Measurements from ENCODE around the gene DRD4. TPM values are rescaled to one million over a fixed set of nuclear protein-coding genes. Genes with fewer than 3 reads are reported as not detected.

Gene DRD4
- total RNA-seq, 1 experiment from 2014 or later, result 0.11 TPM

GRCh38 chr11:665062-665703 is 28.1 kb downstream of the DRD4 start:
- CTCF ChIA-PET, result no interaction called here

GRCh38 chr11:665704-666281 is 28.7 kb downstream of the DRD4 start:
- H3K79me2 ChIP-seq (ENCODE audit: low read length), result no peaks in the 10 kb centered on the region
- intact Hi-C loops (cut with micrococcal nuclease), result no loop called here
- no peak for ATAC-seq
- no peaks in the 10 kb centered on the region for H4K20me1 ChIP-seq (ENCODE audit: low read length)
- no peak overlapping the region for H3K27ac ChIP-seq (ENCODE audit: low read length)
- no peaks in the 10 kb centered on the region for H3K4me1 ChIP-seq (ENCODE audit: insufficient read depth, low read length)
- no peaks in the 10 kb centered on the region for H3K9me3 ChIP-seq (ENCODE audit: low read length)
- H3F3A ChIP-seq (ENCODE audit: low read length, unreplicated experiment), result no peaks in the 10 kb centered on the region
- H3K4me2 ChIP-seq (ENCODE audit: low read length), result no peak overlapping the region
- no peak overlapping the region for H3K9ac ChIP-seq (ENCODE audit: low read length)
- H3K36me3 ChIP-seq (ENCODE audit: low read depth, low read length), result peaks cover 2% of the 10 kb centered on the region; the same call in 1 of the 2 replicates
- H3K9me2 ChIP-seq (replicated peaks; ENCODE audit: low read length), result no peaks in the 10 kb centered on the region
- no peaks in the 10 kb centered on the region for H3K27me3 ChIP-seq (ENCODE audit: low read length)
- H2AFZ ChIP-seq (ENCODE audit: low read length), result no peak overlapping the region
- BruUV-seq (replicated peaks), result no TSS peak
- no peak overlapping the region for H3K4me3 ChIP-seq (ENCODE audit: low read length)
- TF ChIP-seq CTCF (conservative IDR thresholded peaks at IDR 0.05; ENCODE audit: low read depth, low read length) (no peak), EZH2 (IDR thresholded peaks at IDR 0.05; ENCODE audit: low read length, unreplicated experiment) (no peak), EZH2phosphoT487 (IDR thresholded peaks at IDR 0.05; ENCODE audit: borderline replicate concordance, low read length) (no peak)
- no peak for DNase-seq
- ChIA-PET POLR2A (ENCODE audit: unreplicated experiment) (no interaction called here), CTCF (no interaction called here)

More at GRCh38 chr11:665062-665703, 28.1 kb downstream of the DRD4 start:
- Histone ChIP-seq H3K4me1 (ENCODE audit: insufficient read depth, low read length) (no peaks in the 10 kb centered on the region), H3K36me3 (ENCODE audit: low read depth, low read length) (peaks cover 2% of the 10 kb centered on the region; the same call in 1 of the 2 replicates), H3K9ac (ENCODE audit: low read length) (no peak overlapping the region), H3K9me2 (replicated peaks; ENCODE audit: low read length) (no peaks in the 10 kb centered on the region), H3K27me3 (ENCODE audit: low read length) (no peaks in the 10 kb centered on the region), H3K4me2 (ENCODE audit: low read length) (no peak overlapping the region), H3F3A (ENCODE audit: low read length, unreplicated experiment) (no peaks in the 10 kb centered on the region), H4K20me1 (ENCODE audit: low read length) (no peaks in the 10 kb centered on the region), H3K79me2 (ENCODE audit: low read length) (no peaks in the 10 kb centered on the region), H3K27ac (ENCODE audit: low read length) (no peak overlapping the region), H3K9me3 (ENCODE audit: low read length) (no peaks in the 10 kb centered on the region), H3K4me3 (ENCODE audit: low read length) (no peak overlapping the region), H2AFZ (ENCODE audit: low read length) (no peak overlapping the region)
- TF ChIP-seq CTCF (conservative IDR thresholded peaks at IDR 0.05; ENCODE audit: low read depth, low read length) (no peak), EZH2phosphoT487 (IDR thresholded peaks at IDR 0.05; ENCODE audit: borderline replicate concordance, low read length) (no peak), EZH2 (IDR thresholded peaks at IDR 0.05; ENCODE audit: low read length, unreplicated experiment) (no peak)
- intact Hi-C loops (cut with micrococcal nuclease), result no loop called here
- no peak for DNase-seq
- POLR2A ChIA-PET (ENCODE audit: unreplicated experiment), result no interaction called here
- no TSS peak for BruUV-seq (replicated peaks)
- ATAC-seq, result no peak

GRCh38 chr11:673866-674265 is 36.8 kb downstream of the DRD4 start:
- no peaks in the 10 kb centered on the region for H3K9me2 ChIP-seq (replicated peaks; ENCODE audit: low read length)
- no peak overlapping the region for H3K27ac ChIP-seq (ENCODE audit: low read length)
- no peak overlapping the region for H3K4me2 ChIP-seq (ENCODE audit: low read length)
- no peaks in the 10 kb centered on the region for H3K27me3 ChIP-seq (ENCODE audit: low read length)
- POLR2A ChIA-PET (ENCODE audit: unreplicated experiment), result no interaction called here
- H3K9me3 ChIP-seq (ENCODE audit: low read length), result no peaks in the 10 kb centered on the region
- BruUV-seq (replicated peaks), result no TSS peak
- H3K4me1 ChIP-seq (ENCODE audit: insufficient read depth, low read length), result no peaks in the 10 kb centered on the region
- DNase-seq (no peak), ATAC-seq (no peak)
- H3K4me3 ChIP-seq (ENCODE audit: low read length), result no peak overlapping the region
- H3K79me2 ChIP-seq (ENCODE audit: low read length), result no peaks in the 10 kb centered on the region
- no peaks in the 10 kb centered on the region for H3F3A ChIP-seq (ENCODE audit: low read length, unreplicated experiment)
- H2AFZ ChIP-seq (ENCODE audit: low read length), result no peak overlapping the region
- H4K20me1 ChIP-seq (ENCODE audit: low read length), result no peaks in the 10 kb centered on the region
- intact Hi-C loops (cut with micrococcal nuclease), result no loop called here
- H3K9ac ChIP-seq (ENCODE audit: low read length), result no peak overlapping the region
- TF ChIP-seq CTCF (conservative IDR thresholded peaks at IDR 0.05; ENCODE audit: low read depth, low read length) (no peak), EZH2phosphoT487 (IDR thresholded peaks at IDR 0.05; ENCODE audit: borderline replicate concordance, low read length) (no peak)
- H3K36me3 ChIP-seq (ENCODE audit: low read depth, low read length), result peaks cover 19% of the 10 kb centered on the region
- CTCF ChIA-PET, result no interaction called here
